Measurements from ENCODE around the gene RYR2.

- TF ChIP-seq CTCF (IDR thresholded peaks at IDR 0.05) (no peak), POLR2A (IDR thresholded peaks at IDR 0.05) (no peak), POLR2AphosphoS5 (IDR thresholded peaks at IDR 0.05) (no peak)
Measured at GRCh38 chr1:237478842-237479241, 436.9 kb downstream of the RYR2 start.

Data from breast epithelium (tissue), 3 donors.